Mucosa of rectum (tissue), 2 donors: ENCODE measurements around the gene VEGFA.

ENCODE experiments used
- H3K27ac ChIP-seq, 2 donors: one replicate each; pipeline ENCODE4 v1.7.0; 2013; ENCODE audit warnings: inconsistent platforms in 2 of 2, low read depth in 2 of 2, low read length in 2 of 2
- H3K27me3 ChIP-seq, 2 donors: one replicate each; pipeline ENCODE4 v1.7.0; 2013; ENCODE audit warnings: low read length in 2 of 2; ENCODE audit not compliant: control insufficient read depth in 2 of 2, insufficient read depth in 2 of 2
- H3K36me3 ChIP-seq, 2 donors: one replicate each; pipeline ENCODE4 v1.7.0; 2013; ENCODE audit warnings: low read length in 2 of 2; ENCODE audit not compliant: control insufficient read depth in 2 of 2, insufficient read depth in 2 of 2
- H3K4me1 ChIP-seq, 2 donors: one replicate each; pipeline ENCODE4 v1.7.0; 2013; ENCODE audit warnings: low read length in 2 of 2, mild to moderate bottlenecking in 1 of 2; ENCODE audit not compliant: control insufficient read depth in 2 of 2, insufficient read depth in 2 of 2
- H3K4me3 ChIP-seq, 2 donors: one replicate each; pipeline ENCODE4 v1.7.0; 2013; ENCODE audit warnings: low read length in 2 of 2
- H3K9ac ChIP-seq, 2 donors: one replicate each; pipeline ENCODE4 v1.7.0; 2013; ENCODE audit warnings: low read length in 2 of 2, low read depth in 1 of 2, mild to moderate bottlenecking in 1 of 2
- H3K9me3 ChIP-seq, 2 donors: one replicate each; pipeline ENCODE4 v1.7.0; 2013; ENCODE audit warnings: low read length in 2 of 2; ENCODE audit not compliant: control insufficient read depth in 2 of 2
- donor health status: healthy.
- donor health status: Normal muscosa, but diverticular disease.

The VEGFA gene

DNA sequence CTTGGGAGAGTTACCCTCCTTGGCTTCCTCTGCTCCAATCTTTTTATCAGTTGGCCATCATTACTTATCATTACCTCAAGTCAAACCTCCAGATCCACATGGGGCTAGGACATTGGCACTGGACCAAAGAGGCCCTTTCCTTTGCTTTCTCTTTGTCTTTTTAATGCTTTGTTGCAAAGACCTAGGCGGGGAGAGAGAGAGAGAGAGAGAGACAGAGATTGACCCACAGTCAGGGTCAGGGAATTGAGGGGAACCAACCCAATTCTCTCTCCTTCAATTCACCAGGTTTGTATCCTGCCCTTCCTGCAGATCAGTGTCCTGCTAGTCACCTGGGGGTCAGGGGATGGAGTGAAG lies 3.5 kb upstream of the VEGFA start:
- Histone ChIP-seq H3K27me3 (no peaks in the 10 kb centered on the region), H3K27ac (peak overlapping the region; percentile 9 to 49), H3K4me3 (no peak overlapping the region), H3K9ac (no peak overlapping the region), H3K4me1 (peaks cover 17 to 21% of the 10 kb centered on the region in 2 donors), H3K36me3 (no peaks in the 10 kb centered on the region), H3K9me3 (no peaks in the 10 kb centered on the region)

DNA sequence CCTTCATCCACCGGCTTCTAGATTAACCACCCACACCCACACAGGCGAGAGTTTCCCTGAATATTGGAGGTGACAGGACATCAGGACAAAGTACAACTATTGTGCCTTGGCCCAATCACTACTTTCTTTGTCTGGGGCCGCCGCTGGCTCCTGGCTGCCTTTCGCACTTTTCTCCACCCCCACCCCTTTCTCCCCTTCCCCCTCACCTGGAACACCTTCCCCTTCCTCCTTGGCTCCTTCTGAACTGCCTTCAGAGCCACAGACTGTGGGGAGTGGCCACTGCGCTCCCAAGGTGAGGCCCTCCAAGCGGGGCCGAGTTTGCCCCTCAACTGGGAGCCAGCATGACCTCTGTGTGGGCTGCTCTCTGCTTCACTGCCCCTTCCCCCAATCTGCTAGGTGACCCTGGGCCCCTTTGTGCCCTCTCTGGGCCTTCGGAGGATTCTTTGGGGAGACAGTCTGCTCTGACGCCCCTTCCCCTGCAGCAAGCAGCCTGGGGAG lies 3.0 kb upstream of the VEGFA start:
- peak overlapping the region; percentile 62 to 77 for H3K27ac ChIP-seq
- no peaks in the 10 kb centered on the region for H3K9me3 ChIP-seq
- no peak overlapping the region for H3K4me3 ChIP-seq
- no peaks in the 10 kb centered on the region for H3K27me3 ChIP-seq
- H3K9ac ChIP-seq: peak overlapping the region; percentile 41 to 49
- no peaks in the 10 kb centered on the region for H3K36me3 ChIP-seq
- H3K4me1 ChIP-seq: peaks cover 19 to 23% of the 10 kb centered on the region in 2 donors

DNA sequence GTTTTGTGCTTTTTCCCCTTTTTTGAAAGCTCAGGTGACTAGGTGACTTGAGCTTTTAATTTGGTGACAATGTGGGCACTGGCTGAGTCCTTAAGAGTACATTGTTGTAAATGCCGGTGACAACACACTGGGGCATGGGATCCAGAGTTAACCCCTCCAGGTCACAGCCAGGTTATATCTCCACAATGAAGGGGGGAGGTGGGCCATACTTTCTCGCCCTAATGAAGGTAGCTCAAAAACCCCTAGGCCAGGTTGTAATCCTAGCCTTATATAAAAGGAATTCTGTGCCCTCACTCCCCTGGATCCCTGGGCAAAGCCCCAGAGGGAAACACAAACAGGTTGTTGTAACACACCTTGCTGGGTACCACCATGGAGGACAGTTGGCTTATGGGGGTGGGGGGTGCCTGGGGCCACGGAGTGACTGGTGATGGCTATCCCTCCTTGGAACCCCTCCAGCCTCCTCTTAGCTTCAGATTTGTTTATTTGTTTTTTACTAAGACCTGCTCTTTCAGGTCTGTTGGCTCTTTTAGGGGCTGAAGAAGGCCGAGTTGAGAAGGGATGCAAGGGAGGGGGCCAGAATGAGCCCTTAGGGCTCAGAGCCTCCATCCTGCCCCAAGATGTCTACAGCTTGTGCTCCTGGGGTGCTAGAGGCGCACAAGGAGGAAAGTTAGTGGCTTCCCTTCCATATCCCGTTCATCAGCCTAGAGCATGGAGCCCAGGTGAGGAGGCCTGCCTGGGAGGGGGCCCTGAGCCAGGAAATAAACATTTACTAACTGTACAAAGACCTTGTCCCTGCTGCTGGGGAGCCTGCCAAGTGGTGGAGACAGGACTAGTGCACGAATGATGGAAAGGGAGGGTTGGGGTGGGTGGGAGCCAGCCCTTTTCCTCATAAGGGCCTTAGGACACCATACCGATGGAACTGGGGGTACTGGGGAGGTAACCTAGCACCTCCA lies 2.2 kb upstream of the VEGFA start:
- H3K4me1 ChIP-seq: peaks cover 27 to 31% of the 10 kb centered on the region in 2 donors
- H3K27ac ChIP-seq: peak overlapping the region; percentile 62 to 77
- peak overlapping the region; percentile 41 to 49 for H3K9ac ChIP-seq
- H3K27me3 ChIP-seq: no peaks in the 10 kb centered on the region
- no peak overlapping the region for H3K4me3 ChIP-seq
- no peaks in the 10 kb centered on the region for H3K36me3 ChIP-seq
- no peaks in the 10 kb centered on the region for H3K9me3 ChIP-seq

DNA sequence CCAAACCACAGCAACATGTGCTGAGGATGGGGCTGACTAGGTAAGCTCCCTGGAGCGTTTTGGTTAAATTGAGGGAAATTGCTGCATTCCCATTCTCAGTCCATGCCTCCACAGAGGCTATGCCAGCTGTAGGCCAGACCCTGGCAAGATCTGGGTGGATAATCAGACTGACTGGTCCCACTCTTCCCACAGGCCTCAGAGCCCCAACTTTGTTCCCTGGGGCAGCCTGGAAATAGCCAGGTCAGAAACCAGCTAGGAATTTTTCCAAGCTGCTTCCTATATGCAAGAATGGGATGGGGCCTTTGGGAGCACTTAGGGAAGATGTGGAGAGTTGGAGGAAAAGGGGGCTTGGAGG lies 1.5 kb upstream of the VEGFA start:
- H3K4me3 ChIP-seq: no peak overlapping the region
- peaks cover 33 to 37% of the 10 kb centered on the region in 2 donors for H3K4me1 ChIP-seq
- H3K27ac ChIP-seq: no peak overlapping the region
- H3K27me3 ChIP-seq: no peaks in the 10 kb centered on the region
- no peak overlapping the region for H3K9ac ChIP-seq
- H3K9me3 ChIP-seq: no peaks in the 10 kb centered on the region
- no peaks in the 10 kb centered on the region for H3K36me3 ChIP-seq

DNA sequence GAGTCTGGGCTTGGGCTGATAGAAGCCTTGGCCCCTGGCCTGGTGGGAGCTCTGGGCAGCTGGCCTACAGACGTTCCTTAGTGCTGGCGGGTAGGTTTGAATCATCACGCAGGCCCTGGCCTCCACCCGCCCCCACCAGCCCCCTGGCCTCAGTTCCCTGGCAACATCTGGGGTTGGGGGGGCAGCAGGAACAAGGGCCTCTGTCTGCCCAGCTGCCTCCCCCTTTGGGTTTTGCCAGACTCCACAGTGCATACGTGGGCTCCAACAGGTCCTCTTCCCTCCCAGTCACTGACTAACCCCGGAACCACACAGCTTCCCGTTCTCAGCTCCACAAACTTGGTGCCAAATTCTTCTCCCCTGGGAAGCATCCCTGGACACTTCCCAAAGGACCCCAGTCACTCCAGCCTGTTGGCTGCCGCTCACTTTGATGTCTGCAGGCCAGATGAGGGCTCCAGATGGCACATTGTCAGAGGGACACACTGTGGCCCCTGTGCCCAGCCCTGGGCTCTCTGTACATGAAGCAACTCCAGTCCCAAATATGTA lies 957 bp upstream of the VEGFA start:
- H3K36me3 ChIP-seq: no peaks in the 10 kb centered on the region
- H3K27me3 ChIP-seq: no peaks in the 10 kb centered on the region
- no peaks in the 10 kb centered on the region for H3K9me3 ChIP-seq
- peak overlapping the region in 1 of 2 donors; percentile 98 for H3K9ac ChIP-seq
- peaks cover 39 to 43% of the 10 kb centered on the region in 2 donors for H3K4me1 ChIP-seq
- no peak overlapping the region for H3K4me3 ChIP-seq
- peak overlapping the region; percentile 5 to 96 for H3K27ac ChIP-seq

DNA sequence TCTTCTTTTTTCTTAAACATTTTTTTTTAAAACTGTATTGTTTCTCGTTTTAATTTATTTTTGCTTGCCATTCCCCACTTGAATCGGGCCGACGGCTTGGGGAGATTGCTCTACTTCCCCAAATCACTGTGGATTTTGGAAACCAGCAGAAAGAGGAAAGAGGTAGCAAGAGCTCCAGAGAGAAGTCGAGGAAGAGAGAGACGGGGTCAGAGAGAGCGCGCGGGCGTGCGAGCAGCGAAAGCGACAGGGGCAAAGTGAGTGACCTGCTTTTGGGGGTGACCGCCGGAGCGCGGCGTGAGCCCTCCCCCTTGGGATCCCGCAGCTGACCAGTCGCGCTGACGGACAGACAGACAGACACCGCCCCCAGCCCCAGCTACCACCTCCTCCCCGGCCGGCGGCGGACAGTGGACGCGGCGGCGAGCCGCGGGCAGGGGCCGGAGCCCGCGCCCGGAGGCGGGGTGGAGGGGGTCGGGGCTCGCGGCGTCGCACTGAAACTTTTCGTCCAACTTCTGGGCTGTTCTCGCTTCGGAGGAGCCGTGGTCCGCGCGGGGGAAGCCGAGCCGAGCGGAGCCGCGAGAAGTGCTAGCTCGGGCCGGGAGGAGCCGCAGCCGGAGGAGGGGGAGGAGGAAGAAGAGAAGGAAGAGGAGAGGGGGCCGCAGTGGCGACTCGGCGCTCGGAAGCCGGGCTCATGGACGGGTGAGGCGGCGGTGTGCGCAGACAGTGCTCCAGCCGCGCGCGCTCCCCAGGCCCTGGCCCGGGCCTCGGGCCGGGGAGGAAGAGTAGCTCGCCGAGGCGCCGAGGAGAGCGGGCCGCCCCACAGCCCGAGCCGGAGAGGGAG lies 580 bp downstream of the VEGFA start:
- no peaks in the 10 kb centered on the region for H3K36me3 ChIP-seq
- H3K9me3 ChIP-seq: no peaks in the 10 kb centered on the region
- H3K27ac ChIP-seq: peak overlapping the region; percentile 92 to 96
- H3K4me3 ChIP-seq: peak overlapping the region; percentile 88 to 96
- H3K4me1 ChIP-seq: peaks cover 52 to 58% of the 10 kb centered on the region in 2 donors
- peak overlapping the region; percentile 96 to 98 for H3K9ac ChIP-seq
- no peaks in the 10 kb centered on the region for H3K27me3 ChIP-seq

DNA sequence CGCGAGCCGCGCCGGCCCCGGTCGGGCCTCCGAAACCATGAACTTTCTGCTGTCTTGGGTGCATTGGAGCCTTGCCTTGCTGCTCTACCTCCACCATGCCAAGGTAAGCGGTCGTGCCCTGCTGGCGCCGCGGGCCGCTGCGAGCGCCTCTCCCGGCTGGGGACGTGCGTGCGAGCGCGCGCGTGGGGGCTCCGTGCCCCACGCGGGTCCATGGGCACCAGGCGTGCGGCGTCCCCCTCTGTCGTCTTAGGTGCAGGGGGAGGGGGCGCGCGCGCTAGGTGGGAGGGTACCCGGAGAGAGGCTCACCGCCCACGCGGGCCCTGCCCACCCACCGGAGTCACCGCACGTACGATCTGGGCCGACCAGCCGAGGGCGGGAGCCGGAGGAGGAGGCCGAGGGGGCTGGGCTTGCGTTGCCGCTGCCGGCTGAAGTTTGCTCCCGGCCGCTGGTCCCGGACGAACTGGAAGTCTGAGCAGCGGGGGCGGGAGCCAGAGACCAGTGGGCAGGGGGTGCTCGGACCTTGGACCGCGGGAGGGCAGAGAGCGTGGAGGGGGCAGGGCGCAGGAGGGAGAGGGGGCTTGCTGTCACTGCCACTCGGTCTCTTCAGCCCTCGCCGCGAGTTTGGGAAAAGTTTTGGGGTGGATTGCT lies 1.3 kb downstream of the VEGFA start:
- H3K4me1 ChIP-seq: peaks cover 50 to 56% of the 10 kb centered on the region in 2 donors

DNA sequence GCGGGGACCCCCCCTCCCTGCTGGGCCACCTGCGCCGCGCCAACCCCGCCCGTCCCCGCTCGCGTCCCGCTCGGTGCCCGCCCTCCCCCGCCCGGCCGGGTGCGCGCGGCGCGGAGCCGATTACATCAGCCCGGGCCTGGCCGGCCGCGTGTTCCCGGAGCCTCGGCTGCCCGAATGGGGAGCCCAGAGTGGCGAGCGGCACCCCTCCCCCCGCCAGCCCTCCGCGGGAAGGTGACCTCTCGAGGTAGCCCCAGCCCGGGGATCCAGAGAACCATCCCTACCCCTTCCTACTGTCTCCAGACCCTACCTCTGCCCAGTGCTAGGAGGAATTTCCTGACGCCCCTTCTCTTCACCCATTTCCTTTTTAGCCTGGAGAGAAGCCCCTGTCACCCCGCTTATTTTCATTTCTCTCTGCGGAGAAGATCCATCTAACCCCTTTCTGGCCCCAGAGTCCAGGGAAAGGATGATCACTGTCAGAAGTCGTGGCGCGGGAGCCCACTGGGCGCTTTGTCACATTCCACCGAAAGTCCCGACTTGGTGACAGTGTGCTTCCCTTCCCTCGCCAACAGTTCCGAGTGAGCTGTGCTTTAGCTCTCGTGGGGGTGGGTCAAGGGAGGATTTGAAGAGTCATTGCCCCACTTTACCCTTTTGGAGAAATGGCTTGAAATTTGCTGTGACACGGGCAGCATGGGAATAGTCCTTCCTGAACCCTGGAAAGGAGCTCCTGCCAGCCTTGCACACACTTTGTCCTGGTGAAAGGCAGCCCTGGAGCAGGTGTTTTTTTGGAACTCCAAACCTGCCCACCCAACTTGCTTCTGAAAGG lies 2.1 kb downstream of the VEGFA start:
- Histone ChIP-seq H3K4me1 (peaks cover 44 to 51% of the 10 kb centered on the region in 2 donors), H3K27ac (peak overlapping the region; percentile 92 to 96), H3K36me3 (peaks cover 8 to 9% of the 10 kb centered on the region in 2 donors), H3K9ac (peak overlapping the region; percentile 96 to 98), H3K9me3 (no peaks in the 10 kb centered on the region), H3K4me3 (peak overlapping the region; percentile 88 to 96), H3K27me3 (no peaks in the 10 kb centered on the region)

More for the DNA sequence above, 1.3 kb downstream of the VEGFA start:
- Histone ChIP-seq H3K27me3 (no peaks in the 10 kb centered on the region), H3K4me3 (peak overlapping the region; percentile 88 to 96), H3K9me3 (no peaks in the 10 kb centered on the region), H3K27ac (peak overlapping the region; percentile 92 to 96), H3K9ac (peak overlapping the region; percentile 96 to 98), H3K36me3 (peaks cover under 1 to 2% of the 10 kb centered on the region in 2 donors)

DNA sequence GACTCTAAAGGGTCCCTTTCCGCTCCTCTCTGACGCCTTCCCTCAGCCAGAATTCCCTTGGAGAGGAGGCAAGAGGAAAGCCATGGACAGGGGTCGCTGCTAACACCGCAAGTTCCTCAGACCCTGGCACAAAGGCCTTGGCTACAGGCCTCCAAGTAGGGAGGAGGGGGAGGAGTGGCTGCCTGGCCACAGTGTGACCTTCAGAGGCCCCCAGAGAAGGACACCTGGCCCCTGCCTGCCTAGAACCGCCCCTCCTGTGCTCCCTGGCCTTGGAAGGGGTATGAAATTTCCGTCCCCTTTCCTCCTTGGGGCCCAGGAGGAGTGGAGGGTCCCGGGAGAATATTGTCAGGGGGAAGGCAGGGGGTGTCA lies 2.7 kb downstream of the VEGFA start:
- Histone ChIP-seq H3K27me3 (no peaks in the 10 kb centered on the region), H3K36me3 (peaks cover 14 to 15% of the 10 kb centered on the region in 2 donors), H3K4me1 (peaks cover 38 to 48% of the 10 kb centered on the region in 2 donors), H3K9ac (peak overlapping the region; percentile 96 to 98), H3K9me3 (no peaks in the 10 kb centered on the region), H3K27ac (peak overlapping the region; percentile 92 to 96), H3K4me3 (peak overlapping the region; percentile 85 to 96)
